ENCODE data around the gene NINL.
"Not testable (repeated sequence)": the region's sequence is repeated elsewhere in the genome, so short reads cannot be mapped to it uniquely, and the experiment has no call there.

NINL gene

DNA sequence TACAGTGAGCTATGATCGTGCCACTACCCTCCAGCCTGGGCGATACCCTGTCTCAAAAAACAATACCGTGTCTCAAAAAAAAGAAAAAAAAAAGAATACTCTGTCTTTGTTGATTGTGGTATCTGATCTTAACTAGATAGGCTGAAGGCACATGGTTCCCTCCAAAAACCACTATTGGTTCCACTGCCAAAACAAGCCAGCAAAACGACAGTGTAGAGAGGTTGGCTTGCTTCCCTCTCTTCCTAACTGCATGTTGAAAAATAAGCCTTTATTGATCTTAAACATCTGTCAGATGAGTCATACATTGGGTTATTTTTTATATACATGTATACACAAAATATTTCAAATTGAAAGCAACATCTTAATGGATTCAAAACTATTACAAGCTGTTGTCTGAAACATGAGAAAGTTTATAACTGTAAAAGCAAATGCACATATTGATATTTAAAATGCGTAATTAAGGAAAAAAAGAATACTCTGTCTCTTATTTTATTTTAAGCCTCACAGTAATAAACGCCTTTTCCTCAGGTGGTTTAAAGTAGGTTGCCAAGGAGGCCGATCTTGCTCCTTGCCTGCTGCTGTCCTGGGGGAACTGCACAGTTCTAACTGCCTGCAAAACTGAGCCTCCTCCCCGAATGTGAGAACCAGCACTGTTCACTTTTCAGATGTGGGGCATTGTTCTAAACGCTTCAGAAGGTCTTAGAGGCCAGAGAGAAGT lies 7.0 kb upstream of the NINL start:
- Histone ChIP-seq H3K4me2 (ENCODE audit: low read length) (no peak overlapping the region), H2AFZ (no peak overlapping the region), H3K4me3 (ENCODE audit: low read depth, low read length) (no peak overlapping the region), H3K79me2 (no peaks in the 10 kb centered on the region), H3K9ac (no peak overlapping the region), H3K9me3 (ENCODE audit: control insufficient read depth, low read length) (no peaks in the 10 kb centered on the region), H3K36me3 (ENCODE audit: control insufficient read depth, insufficient read depth, low read length) (no peaks in the 10 kb centered on the region), H3K27ac (no peak overlapping the region), H3K4me1 (no peaks in the 10 kb centered on the region), H3K27me3 (ENCODE audit: control insufficient read depth, insufficient read depth, low read length) (no peaks in the 10 kb centered on the region)
- TF ChIP-seq, protein P1, sequence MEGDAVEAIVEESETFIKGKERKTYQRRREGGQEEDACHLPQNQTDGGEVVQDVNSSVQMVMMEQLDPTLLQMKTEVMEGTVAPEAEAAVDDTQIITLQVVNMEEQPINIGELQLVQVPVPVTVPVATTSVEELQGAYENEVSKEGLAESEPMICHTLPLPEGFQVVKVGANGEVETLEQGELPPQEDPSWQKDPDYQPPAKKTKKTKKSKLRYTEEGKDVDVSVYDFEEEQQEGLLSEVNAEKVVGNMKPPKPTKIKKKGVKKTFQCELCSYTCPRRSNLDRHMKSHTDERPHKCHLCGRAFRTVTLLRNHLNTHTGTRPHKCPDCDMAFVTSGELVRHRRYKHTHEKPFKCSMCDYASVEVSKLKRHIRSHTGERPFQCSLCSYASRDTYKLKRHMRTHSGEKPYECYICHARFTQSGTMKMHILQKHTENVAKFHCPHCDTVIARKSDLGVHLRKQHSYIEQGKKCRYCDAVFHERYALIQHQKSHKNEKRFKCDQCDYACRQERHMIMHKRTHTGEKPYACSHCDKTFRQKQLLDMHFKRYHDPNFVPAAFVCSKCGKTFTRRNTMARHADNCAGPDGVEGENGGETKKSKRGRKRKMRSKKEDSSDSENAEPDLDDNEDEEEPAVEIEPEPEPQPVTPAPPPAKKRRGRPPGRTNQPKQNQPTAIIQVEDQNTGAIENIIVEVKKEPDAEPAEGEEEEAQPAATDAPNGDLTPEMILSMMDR (IDR thresholded peaks at IDR 0.05) = no peak

DNA sequence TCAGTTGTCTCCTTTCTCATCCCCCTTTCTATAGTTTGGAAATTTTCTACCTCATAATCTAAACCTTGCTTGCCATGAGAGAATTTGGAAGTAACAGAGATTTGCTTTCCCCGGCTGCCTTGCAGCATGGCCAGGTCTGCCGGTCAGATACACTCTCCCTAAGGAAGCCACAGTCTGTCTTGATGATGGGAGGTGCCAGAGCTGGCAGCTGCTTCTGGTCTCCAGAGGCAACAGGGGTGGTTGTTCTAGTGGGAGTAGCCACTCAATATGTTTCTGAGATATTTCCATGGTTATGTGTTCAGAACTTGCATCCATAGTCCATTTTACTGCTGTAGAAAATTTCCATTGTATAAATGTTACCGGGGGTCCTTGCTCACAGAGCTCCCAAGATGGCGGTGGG lies 5.4 kb upstream of the NINL start:
- H3K9me3 ChIP-seq (ENCODE audit: control insufficient read depth, low read length); H3K4me1 ChIP-seq; H3K27ac ChIP-seq; H3K9ac ChIP-seq; H3K27me3 ChIP-seq (ENCODE audit: control insufficient read depth, insufficient read depth, low read length); H2AFZ ChIP-seq; H3K4me3 ChIP-seq (ENCODE audit: low read depth, low read length); H3K79me2 ChIP-seq; H3K36me3 ChIP-seq (ENCODE audit: control insufficient read depth, insufficient read depth, low read length); H3K4me2 ChIP-seq (ENCODE audit: low read length): not testable (repeated sequence)

DNA sequence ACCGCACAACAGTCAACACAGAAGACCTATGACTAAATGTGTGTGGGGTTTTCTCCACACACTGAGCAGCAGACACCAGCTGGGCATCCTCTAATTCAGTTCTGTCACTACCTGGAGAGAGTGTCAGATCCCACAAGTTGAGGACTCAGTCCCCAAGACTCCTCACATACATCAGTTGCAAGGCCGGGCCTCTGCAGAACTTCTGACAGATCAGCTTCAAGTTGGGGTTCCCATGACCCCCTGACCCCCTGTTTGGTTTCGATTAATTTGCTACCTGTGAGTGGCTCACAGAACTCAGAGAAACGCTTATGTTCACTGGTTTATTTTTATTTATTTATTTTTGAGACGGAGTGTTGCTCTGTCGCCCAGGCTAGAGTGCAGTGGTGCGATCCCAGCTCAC lies 3.2 kb upstream of the NINL start:
- H3K79me2 ChIP-seq = peaks cover 8% of the 10 kb centered on the region
- H3K9ac ChIP-seq = no peak overlapping the region

DNA sequence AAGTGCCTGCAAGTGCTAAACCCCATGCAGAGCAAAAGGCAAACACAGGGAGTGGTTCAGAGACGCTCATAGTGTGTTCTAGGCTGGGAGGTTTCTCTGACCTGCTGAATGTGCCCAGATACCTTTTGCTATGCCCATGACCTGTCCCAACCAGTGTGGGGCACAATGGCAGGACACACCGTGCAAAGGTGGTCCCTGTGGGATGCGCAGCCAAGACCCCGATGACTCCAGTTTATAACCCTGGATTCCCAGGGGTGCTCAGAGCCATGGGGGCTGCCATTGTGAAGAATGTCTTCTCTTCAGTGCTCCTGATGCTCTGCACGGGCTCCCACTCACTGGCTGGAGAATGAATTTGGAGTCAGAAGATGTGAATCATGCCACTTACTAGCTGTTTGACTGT lies 2.2 kb upstream of the NINL start:
- Histone ChIP-seq H3K4me1 (peaks cover 3% of the 10 kb centered on the region), H3K9me3 (ENCODE audit: control insufficient read depth, low read length) (no peaks in the 10 kb centered on the region), H3K4me3 (ENCODE audit: low read depth, low read length) (no peak overlapping the region), H3K36me3 (ENCODE audit: control insufficient read depth, insufficient read depth, low read length) (no peaks in the 10 kb centered on the region), H3K4me2 (ENCODE audit: low read length) (no peak overlapping the region), H3K27ac (no peak overlapping the region), H3K9ac (no peak overlapping the region), H3K27me3 (ENCODE audit: control insufficient read depth, insufficient read depth, low read length) (no peaks in the 10 kb centered on the region), H2AFZ (no peak overlapping the region), H3K79me2 (peaks cover 8% of the 10 kb centered on the region)
- TF ChIP-seq, protein P1 (IDR thresholded peaks at IDR 0.05) = no peak

More for the DNA sequence above, 3.2 kb upstream of the NINL start:
- TF ChIP-seq, protein P1 (IDR thresholded peaks at IDR 0.05) = no peak
- Histone ChIP-seq H3K4me1 (peaks cover 3% of the 10 kb centered on the region), H3K9me3 (ENCODE audit: control insufficient read depth, low read length) (no peaks in the 10 kb centered on the region), H3K4me3 (ENCODE audit: low read depth, low read length) (no peak overlapping the region), H2AFZ (no peak overlapping the region), H3K27me3 (ENCODE audit: control insufficient read depth, insufficient read depth, low read length) (no peaks in the 10 kb centered on the region), H3K27ac (no peak overlapping the region), H3K4me2 (ENCODE audit: low read length) (no peak overlapping the region), H3K36me3 (ENCODE audit: control insufficient read depth, insufficient read depth, low read length) (no peaks in the 10 kb centered on the region)

DNA sequence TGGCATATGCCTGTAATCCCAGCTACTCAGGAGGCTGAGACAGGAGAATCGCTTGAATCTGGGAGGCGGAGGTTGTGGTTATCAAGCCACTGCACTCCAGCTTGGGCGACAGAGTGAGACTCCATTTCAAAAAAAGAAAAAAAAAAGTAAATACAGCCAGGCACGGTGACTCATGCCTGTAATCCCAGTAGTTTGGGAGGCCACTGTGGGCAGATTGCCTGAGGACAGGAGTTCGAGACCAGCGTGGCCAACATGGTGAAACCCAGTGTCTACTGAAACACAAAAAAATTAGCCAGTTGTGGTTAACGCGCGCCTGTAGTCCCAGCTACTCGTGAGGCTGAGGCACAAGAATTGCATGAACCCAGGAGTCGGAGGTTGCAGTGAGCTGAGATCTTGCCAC lies 1.5 kb upstream of the NINL start:
- H3K27ac ChIP-seq = no peak overlapping the region
- H3K9ac ChIP-seq = no peak overlapping the region
- H3K4me3 ChIP-seq (ENCODE audit: low read depth, low read length) = no peak overlapping the region
- no peaks in the 10 kb centered on the region for H3K27me3 ChIP-seq (ENCODE audit: control insufficient read depth, insufficient read depth, low read length)
- H3K36me3 ChIP-seq (ENCODE audit: control insufficient read depth, insufficient read depth, low read length) = no peaks in the 10 kb centered on the region
- TF ChIP-seq, protein P1 (IDR thresholded peaks at IDR 0.05) = no peak
- no peak overlapping the region for H3K4me2 ChIP-seq (ENCODE audit: low read length)
- peaks cover 8% of the 10 kb centered on the region for H3K79me2 ChIP-seq
- H2AFZ ChIP-seq = no peak overlapping the region
- H3K9me3 ChIP-seq (ENCODE audit: control insufficient read depth, low read length) = no peaks in the 10 kb centered on the region
- H3K4me1 ChIP-seq = peaks cover 3% of the 10 kb centered on the region

DNA sequence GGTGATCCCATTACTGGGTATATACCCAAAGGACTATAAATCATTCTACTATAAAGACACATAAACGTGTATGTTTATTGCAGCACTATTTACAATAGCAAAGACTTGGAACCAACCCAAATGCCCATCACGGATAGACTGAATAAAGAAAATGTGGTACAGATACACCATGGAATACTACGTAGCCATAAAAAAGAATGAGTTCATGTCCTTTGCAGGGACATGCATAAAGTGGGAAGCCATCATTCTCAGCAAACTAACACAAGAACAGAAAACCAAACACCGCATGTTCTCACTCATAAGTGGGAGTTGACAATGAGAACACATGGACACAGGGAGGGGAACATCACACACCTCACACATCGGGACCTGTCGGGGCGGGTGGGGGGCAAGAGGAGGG lies 1.7 kb downstream of the NINL start:
- not testable (repeated sequence) for H3K27me3 ChIP-seq (ENCODE audit: control insufficient read depth, insufficient read depth, low read length); H3K9me3 ChIP-seq (ENCODE audit: control insufficient read depth, low read length); H3K4me2 ChIP-seq (ENCODE audit: low read length); H3K27ac ChIP-seq; H3K4me1 ChIP-seq; H3K4me3 ChIP-seq (ENCODE audit: low read depth, low read length); H2AFZ ChIP-seq; H3K9ac ChIP-seq; H3K36me3 ChIP-seq (ENCODE audit: control insufficient read depth, insufficient read depth, low read length)
- peaks cover 21% of the 10 kb centered on the region for H3K79me2 ChIP-seq

All from parathyroid adenoma (tissue), 2 donors.